Effector memory CD4-positive, alpha-beta T cell (primary cell): ENCODE results near the gene DELE1.
A peak's percentile ranks its signal among the peaks of the same experiment; 100 is the strongest.

Experiments used
- DNase-seq, 3 donors: peaks; one replicate each; pipeline ENCODE4 v3.0.0-alpha.2; 2020
- H3K27ac ChIP-seq: 2 replicates; pipeline ENCODE4 v1.7.0; 2013; ENCODE audit warnings: mild to moderate bottlenecking, low read length, moderate library complexity; ENCODE audit not compliant: insufficient read depth, poor library complexity, severe bottlenecking
- H3K27me3 ChIP-seq: replicated peaks from 2 replicates; pipeline ENCODE4 v1.7.0; 2013; ENCODE audit warnings: mild to moderate bottlenecking, low read length; ENCODE audit not compliant: insufficient read depth, control insufficient read depth, poor library complexity, severe bottlenecking
- H3K36me3 ChIP-seq: 2 replicates; pipeline ENCODE4 v1.7.0; 2013; ENCODE audit warnings: mild to moderate bottlenecking, low read length, moderate library complexity; ENCODE audit not compliant: control insufficient read depth, insufficient read depth
- H3K4me1 ChIP-seq: 2 replicates; pipeline ENCODE4 v1.7.0; 2013; ENCODE audit warnings: low read length, mild to moderate bottlenecking; ENCODE audit not compliant: control insufficient read depth, insufficient read depth, poor library complexity, severe bottlenecking
- H3K4me3 ChIP-seq: 2 replicates; pipeline ENCODE4 v1.7.0; 2013; ENCODE audit warnings: low read length, low read depth, mild to moderate bottlenecking; ENCODE audit not compliant: insufficient read depth, poor library complexity, severe bottlenecking
- H3K9me3 ChIP-seq: 2 replicates; pipeline ENCODE4 v1.7.0; 2013; ENCODE audit warnings: mild to moderate bottlenecking, low read length, moderate library complexity; ENCODE audit not compliant: control insufficient read depth

The DELE1 gene

DNA sequence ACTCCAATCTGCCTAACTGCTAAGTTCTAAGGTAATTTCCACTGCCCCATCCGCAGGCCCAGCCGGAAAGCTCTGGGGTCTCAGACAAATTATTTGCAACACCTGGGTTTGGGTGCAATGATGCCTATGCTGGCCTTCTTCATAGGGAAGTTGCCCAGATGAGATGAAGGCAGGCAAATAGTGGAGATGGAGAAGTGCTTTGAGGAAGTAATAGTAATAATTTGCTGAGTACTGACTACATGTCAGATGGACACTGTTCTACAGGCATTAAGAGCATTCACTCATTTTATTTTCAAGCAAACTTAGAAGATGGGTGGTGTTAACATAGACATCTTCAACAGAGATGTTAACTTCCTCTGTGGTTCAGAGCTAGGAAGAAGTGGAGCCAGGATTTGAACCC, 30.5 kb downstream of the DELE1 start:
- no peak overlapping the region for H3K4me3 ChIP-seq
- H3K27me3 ChIP-seq, result no peaks in the 10 kb centered on the region
- H3K36me3 ChIP-seq, result no peaks in the 10 kb centered on the region
- no peaks in the 10 kb centered on the region for H3K9me3 ChIP-seq
- no peak for DNase-seq
- H3K27ac ChIP-seq, result no peak overlapping the region
- H3K4me1 ChIP-seq, result peaks cover 13% of the 10 kb centered on the region

DNA sequence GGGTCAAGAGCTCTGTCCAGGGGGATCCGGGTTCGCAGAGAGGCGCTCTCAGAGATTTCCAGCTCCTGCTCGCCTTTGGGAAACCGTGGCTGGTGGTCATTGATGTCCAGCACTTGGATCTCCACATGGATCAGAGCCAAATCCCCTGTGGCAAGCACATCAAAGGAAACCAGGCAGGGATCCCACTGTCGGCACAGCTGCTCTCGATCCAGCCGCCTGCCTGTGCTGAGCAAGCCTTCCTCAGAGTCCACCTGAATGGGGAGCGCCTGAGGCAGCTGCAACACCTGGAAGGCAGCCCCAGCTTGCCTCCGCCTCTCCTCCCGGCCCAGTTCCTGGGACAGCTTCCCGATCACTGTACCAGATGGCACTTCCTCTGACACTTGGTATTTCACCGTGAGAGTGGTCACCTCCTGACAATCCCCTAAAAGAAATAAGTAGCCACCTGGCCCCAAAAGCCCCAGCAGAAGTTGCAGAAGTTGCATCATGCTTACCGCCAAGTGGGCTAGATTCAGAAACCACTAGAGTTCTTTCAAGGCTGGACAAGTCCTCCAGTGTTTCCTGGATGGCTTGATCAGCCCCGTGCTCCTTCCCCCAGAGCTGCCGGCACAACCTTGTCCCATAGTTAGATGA, 33.8 kb downstream of the DELE1 start:
- peaks cover 28% of the 10 kb centered on the region for H3K4me1 ChIP-seq
- no peak overlapping the region for H3K27ac ChIP-seq
- no peaks in the 10 kb centered on the region for H3K36me3 ChIP-seq
- no peak for DNase-seq
- no peaks in the 10 kb centered on the region for H3K27me3 ChIP-seq
- H3K9me3 ChIP-seq, result no peaks in the 10 kb centered on the region
- H3K4me3 ChIP-seq, result no peak overlapping the region

DNA sequence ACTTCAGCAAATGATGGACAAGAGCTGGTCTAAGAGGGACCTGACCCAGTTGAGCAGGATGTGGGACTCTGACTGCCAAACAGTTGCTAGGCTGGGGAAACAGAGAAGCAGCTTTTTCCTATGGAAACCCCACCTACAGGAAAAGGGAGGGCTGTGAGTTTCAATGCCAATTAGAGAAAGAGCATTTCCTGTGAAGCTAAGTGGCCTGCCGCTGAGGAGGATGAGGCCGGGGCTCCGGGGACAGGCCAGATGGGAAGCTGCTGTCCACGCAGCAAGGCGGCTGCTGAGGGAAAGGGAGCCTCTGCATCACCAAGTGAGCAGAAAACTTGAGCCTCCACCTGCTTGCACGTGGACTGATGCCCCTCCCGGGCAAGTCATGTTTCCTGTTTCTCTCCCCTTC, 34.4 kb downstream of the DELE1 start, which contains the start of gene PCDH12:
TSS of gene PCDH12 (minus strand) at position 90 of the 400 bp plus-strand sequence. CDS start 351 bp downstream, outside the sequence.
- no peaks in the 10 kb centered on the region for H3K27me3 ChIP-seq
- H3K9me3 ChIP-seq, result no peaks in the 10 kb centered on the region
- no peak within 1 kb of the TSS for H3K4me3 ChIP-seq
- H3K27ac ChIP-seq, result no peak within 1 kb of the TSS
- H3K36me3 ChIP-seq, result no peaks in the 10 kb centered on the region
- peaks cover 28% of the 10 kb centered on the region for H3K4me1 ChIP-seq
- DNase-seq, result no peak

DNA sequence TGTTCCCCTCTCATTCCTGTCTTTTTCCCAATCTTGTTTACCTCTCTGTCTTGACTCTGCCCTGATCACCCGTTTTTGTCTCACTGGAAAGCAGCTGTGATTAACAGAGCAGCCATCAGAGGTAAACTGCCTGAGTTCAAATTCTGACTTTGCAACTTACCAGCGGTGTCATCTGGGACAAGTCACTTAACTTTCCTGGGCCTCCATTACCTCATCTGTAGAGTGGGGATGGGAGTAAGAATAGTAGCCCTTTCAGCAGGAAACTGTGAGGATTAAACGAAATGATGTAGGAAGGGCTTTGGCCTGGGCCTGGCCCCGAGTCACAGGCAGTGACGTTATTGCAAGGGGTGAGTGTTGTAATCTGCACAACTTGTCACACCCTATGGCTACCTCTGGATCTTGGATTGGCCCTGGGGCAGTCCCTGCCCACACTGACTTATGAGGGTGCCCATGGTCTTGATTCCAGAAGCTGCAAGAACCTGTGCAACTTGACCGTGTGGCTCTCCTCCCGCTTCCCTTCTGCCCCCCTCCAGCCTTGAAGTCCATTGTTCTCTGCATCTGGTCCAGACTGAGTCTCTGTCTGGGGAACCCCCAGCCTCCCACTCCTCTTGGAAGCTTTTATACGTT, 35.0 kb downstream of the DELE1 start:
- Histone ChIP-seq H3K4me1 (peaks cover 28% of the 10 kb centered on the region), H3K9me3 (no peaks in the 10 kb centered on the region), H3K36me3 (no peaks in the 10 kb centered on the region), H3K27me3 (no peaks in the 10 kb centered on the region), H3K27ac (no peak overlapping the region), H3K4me3 (no peak overlapping the region)
- DNase-seq, result no peak

DNA sequence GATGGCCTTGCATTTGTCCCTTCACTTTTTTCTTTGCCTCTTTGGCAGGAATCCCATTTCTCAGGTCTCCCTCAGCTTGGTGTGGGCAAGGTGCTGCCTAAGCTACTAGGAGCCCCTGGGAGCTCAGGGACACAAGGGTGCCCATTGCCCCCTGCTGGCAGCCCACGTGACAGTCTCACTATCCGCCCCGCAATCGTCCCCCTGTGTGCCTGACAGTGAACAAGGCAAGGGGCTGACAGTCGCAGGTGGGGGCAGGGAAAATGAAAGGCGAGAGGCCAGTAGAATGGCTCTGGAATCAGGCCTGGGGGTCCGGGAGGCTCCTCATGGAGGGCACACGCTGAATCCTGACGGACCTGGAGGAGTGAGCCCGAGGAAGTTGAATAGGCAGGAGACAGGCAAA, 36.3 kb downstream of the DELE1 start:
- Histone ChIP-seq H3K9me3 (no peaks in the 10 kb centered on the region), H3K36me3 (no peaks in the 10 kb centered on the region), H3K4me1 (peaks cover 28% of the 10 kb centered on the region), H3K27ac (no peak overlapping the region), H3K27me3 (no peaks in the 10 kb centered on the region), H3K4me3 (no peak overlapping the region)
- DNase-seq, result no peak

DNA sequence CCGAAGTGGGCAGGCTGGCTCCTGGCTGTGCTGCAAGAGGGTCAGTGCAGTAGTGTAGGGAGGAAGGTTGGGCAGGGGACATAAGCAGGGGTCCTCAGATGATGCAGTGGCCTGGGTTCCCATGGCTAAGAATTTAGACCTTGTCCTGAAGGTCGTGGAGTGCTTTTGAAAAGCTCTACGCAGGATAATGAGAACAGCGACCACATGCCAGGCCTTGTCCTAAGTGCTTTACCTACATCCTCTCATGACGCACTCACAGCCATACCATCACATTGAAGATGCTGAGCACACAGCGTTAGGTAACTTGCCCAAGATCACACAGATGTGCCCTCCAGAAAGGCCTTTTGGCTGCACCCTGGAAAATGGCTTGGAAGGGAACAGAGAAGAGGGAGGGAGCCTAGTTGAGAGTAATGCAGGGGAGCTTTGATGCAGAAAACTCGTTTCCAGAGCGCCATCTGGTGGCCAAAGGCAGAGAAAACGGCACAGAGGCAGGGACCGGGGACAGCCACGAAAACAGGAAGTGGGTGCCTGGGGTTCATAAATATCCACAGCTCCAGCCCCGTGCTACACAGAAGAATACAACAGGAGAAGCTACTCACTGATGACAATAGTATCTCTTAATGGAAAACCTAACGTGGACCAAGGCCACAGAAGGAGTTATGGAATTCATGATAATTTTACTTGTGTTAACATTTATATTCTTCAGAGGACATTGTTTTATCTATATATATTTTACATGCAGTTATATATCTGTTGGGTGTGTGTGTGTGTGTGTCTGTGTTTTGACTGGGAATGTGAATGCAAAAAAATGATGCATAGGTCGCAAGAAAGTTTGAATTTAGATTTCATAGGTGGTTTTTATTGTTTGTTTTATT, 37.0 kb downstream of the DELE1 start:
- no peaks in the 10 kb centered on the region for H3K36me3 ChIP-seq
- no peaks in the 10 kb centered on the region for H3K27me3 ChIP-seq
- peak; percentile 76 to 84 (median 77) for DNase-seq
- H3K4me1 ChIP-seq, result peaks cover 28% of the 10 kb centered on the region
- H3K27ac ChIP-seq, result no peak overlapping the region
- H3K9me3 ChIP-seq, result no peaks in the 10 kb centered on the region
- no peak overlapping the region for H3K4me3 ChIP-seq

DNA sequence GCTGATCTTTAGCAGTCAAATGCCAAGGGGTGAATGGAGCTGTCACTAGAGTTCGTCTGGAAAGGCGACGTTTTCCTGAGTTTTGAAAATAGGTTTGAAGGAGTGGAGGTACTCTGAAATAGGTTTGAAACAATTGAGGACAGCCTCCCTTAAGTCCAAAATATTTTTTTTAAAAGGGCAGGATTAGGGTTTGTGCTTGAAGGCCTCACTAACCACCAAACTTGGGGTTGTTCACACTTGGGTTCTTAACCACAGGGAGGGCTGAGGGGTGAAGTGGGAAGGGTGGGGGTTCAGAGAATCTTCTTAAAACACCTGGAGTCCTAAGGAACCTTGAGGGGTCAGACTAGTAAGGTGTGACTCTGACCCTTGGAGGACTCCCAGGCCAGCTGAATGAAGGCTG, 37.8 kb downstream of the DELE1 start:
- DNase-seq, result no peak

DNA sequence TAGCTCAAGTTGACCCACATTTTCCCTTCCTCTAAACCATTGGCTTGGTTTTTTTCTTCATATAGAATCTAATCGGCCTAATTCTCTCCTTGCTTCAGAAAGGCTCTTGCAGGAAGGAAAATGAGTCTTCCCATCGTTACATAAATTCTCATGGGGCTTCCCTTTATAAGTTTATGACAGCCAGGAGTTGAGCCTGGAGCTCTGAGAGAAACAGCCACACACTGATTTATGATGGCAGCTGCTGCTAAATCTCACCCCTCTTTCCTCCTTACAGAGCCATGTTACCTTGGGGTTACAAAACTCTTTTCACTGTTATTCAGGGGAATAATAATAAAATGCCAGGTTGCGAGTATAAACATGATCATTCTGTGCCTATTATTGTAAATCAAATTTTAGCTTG, 40.0 kb downstream of the DELE1 start:
- H3K36me3 ChIP-seq, result no peaks in the 10 kb centered on the region
- no peak overlapping the region for H3K27ac ChIP-seq
- DNase-seq, result no peak
- no peak overlapping the region for H3K4me3 ChIP-seq
- no peaks in the 10 kb centered on the region for H3K27me3 ChIP-seq
- peaks cover 17% of the 10 kb centered on the region for H3K4me1 ChIP-seq
- no peaks in the 10 kb centered on the region for H3K9me3 ChIP-seq

More for the DNA sequence above, 37.8 kb downstream of the DELE1 start:
- Histone ChIP-seq H3K4me3 (no peak overlapping the region), H3K36me3 (no peaks in the 10 kb centered on the region), H3K9me3 (no peaks in the 10 kb centered on the region), H3K27me3 (no peaks in the 10 kb centered on the region), H3K4me1 (peaks cover 28% of the 10 kb centered on the region), H3K27ac (no peak overlapping the region)

DNA sequence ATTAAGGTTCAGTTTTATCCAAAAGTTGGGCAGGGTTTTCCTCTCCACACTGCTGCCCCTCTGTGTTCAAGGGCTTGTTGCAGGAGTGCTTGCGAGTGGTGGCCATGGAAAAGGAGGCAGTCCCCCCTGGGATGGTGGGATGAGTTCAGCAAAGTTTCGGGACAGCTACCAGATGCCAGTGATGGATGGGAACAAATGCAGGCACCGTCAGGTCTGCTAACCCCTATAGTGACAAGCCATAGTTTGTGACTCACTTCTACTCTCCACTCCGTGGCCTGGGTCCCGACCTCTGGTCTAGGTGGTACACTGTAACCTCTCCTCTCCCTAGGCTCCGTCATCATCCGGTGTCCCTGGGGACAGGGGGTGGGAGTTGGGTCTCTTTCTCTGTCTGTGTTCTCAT, 41.4 kb downstream of the DELE1 start:
- Histone ChIP-seq H3K27me3 (no peaks in the 10 kb centered on the region), H3K9me3 (no peaks in the 10 kb centered on the region), H3K4me3 (no peak overlapping the region), H3K36me3 (no peaks in the 10 kb centered on the region), H3K27ac (no peak overlapping the region), H3K4me1 (peaks cover 19% of the 10 kb centered on the region)
- no peak for DNase-seq
